Measurements from ENCODE around the gene MED12L.

DNA sequence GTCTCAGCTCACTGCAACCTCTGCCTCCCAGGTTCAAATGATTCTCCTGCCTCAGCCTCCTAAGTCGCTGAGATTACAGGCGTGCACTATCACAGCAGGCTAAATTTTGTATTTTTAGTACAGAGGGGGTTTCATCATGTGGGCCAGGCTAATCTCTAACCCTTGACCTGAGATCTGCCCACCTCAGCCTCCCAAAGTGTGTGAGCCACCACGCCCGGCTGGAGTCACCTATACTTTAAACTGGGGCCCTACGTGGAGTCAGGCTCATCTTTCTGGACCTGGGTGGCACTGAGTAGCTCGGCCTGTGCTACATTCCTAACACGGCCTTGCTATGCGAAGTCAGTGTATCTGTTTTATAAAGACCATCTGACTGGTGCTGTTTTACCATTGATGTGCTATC is 111.8 kb downstream of the MED12L start:
- TF ChIP-seq, protein P1, sequence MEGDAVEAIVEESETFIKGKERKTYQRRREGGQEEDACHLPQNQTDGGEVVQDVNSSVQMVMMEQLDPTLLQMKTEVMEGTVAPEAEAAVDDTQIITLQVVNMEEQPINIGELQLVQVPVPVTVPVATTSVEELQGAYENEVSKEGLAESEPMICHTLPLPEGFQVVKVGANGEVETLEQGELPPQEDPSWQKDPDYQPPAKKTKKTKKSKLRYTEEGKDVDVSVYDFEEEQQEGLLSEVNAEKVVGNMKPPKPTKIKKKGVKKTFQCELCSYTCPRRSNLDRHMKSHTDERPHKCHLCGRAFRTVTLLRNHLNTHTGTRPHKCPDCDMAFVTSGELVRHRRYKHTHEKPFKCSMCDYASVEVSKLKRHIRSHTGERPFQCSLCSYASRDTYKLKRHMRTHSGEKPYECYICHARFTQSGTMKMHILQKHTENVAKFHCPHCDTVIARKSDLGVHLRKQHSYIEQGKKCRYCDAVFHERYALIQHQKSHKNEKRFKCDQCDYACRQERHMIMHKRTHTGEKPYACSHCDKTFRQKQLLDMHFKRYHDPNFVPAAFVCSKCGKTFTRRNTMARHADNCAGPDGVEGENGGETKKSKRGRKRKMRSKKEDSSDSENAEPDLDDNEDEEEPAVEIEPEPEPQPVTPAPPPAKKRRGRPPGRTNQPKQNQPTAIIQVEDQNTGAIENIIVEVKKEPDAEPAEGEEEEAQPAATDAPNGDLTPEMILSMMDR (IDR thresholded peaks at IDR 0.05; ENCODE audit: insufficient read depth, low read length): no peak
- TF ChIP-seq GABPA (IDR thresholded peaks at IDR 0.05; ENCODE audit: low read depth) (no peak), POLR2AphosphoS5 (IDR thresholded peaks at IDR 0.05; ENCODE audit: low read depth) (no peak)
